H9 (cell line): ENCODE results near the gene RFTN2. TPM values are rescaled to one million over a fixed set of nuclear protein-coding genes. Genes with fewer than 3 reads are reported as not detected.

Experiments used
- DNase-seq: peaks from one replicate; pipeline ENCODE4 v3.0.0-alpha.2; 2017
- H2AFZ ChIP-seq: one replicate; pipeline ENCODE4 v1.6.1; 2013; ENCODE audit warnings: mild to moderate bottlenecking, low read length, control low read depth, moderate library complexity
- H2AK5ac ChIP-seq: 2 replicates; pipeline ENCODE4 v1.6.1; 2013; ENCODE audit warnings: low read length, control low read depth, mixed read lengths; ENCODE audit not compliant: insufficient read length
- H2BK120ac ChIP-seq: one replicate; pipeline ENCODE4 v1.6.1; 2013; ENCODE audit warnings: low read depth, mild to moderate bottlenecking, low read length, control low read depth, inconsistent platforms; ENCODE audit not compliant: poor library complexity, severe bottlenecking
- H2BK12ac ChIP-seq: 2 replicates; pipeline ENCODE4 v1.6.1; 2013; ENCODE audit warnings: low read length, control low read depth, mixed read lengths, low read depth; ENCODE audit not compliant: insufficient read length
- H2BK15ac ChIP-seq: 2 replicates; pipeline ENCODE4 v1.6.1; 2013; ENCODE audit warnings: low read depth, low read length, control low read depth
- H2BK20ac ChIP-seq: one replicate; pipeline ENCODE4 v1.6.1; 2013; ENCODE audit warnings: low read depth, mild to moderate bottlenecking, low read length, control low read depth, inconsistent platforms; ENCODE audit not compliant: poor library complexity, severe bottlenecking
- H2BK5ac ChIP-seq: 2 replicates; pipeline ENCODE4 v1.6.1; 2013; ENCODE audit warnings: low read length, control low read depth, mixed read lengths; ENCODE audit not compliant: insufficient read length
- H3K14ac ChIP-seq: 2 replicates; pipeline ENCODE4 v1.6.1; 2013; ENCODE audit warnings: low read length, control low read depth; ENCODE audit not compliant: insufficient read depth
- H3K18ac ChIP-seq: 2 replicates; pipeline ENCODE4 v1.6.1; 2013; ENCODE audit warnings: low read depth, mild to moderate bottlenecking, mixed read lengths, low read length, control low read depth; ENCODE audit not compliant: insufficient read length
- H3K23ac ChIP-seq: 2 replicates; pipeline ENCODE4 v1.6.1; 2013; ENCODE audit warnings: low read length, control low read depth, mixed read lengths, low read depth; ENCODE audit not compliant: insufficient read length
- H3K23me2 ChIP-seq: 2 replicates; pipeline ENCODE4 v1.6.1; 2013; ENCODE audit warnings: low read depth, mild to moderate bottlenecking, mixed read lengths, low read length, control low read depth; ENCODE audit not compliant: insufficient read length, poor library complexity, severe bottlenecking
- H3K27ac ChIP-seq: 2 replicates; pipeline ENCODE4 v1.5.1; 2013; ENCODE audit warnings: low read length, control low read depth, mixed read lengths, low read depth; ENCODE audit not compliant: insufficient read length
- H3K27me3 ChIP-seq: 2 replicates; pipeline ENCODE4 v1.6.1; 2013; ENCODE audit warnings: low read length, control low read depth, inconsistent platforms; ENCODE audit not compliant: insufficient read depth
- H3K4ac ChIP-seq: 2 replicates; pipeline ENCODE4 v1.6.1; 2013; ENCODE audit warnings: low read depth, mild to moderate bottlenecking, control low read depth, inconsistent platforms, low read length, moderate library complexity
- H3K4me1 ChIP-seq: 2 replicates; pipeline ENCODE4 v1.6.1; 2013; ENCODE audit warnings: low read length, control low read depth, inconsistent platforms; ENCODE audit not compliant: insufficient read depth
- H3K4me2 ChIP-seq: 2 replicates; pipeline ENCODE4 v1.6.1; 2013; ENCODE audit warnings: low read length, control low read depth, mixed read lengths; ENCODE audit not compliant: insufficient read length, insufficient read depth
- H3K56ac ChIP-seq: 2 replicates; pipeline ENCODE4 v1.6.1; 2013; ENCODE audit warnings: low read depth, mild to moderate bottlenecking, mixed read lengths, low read length, control low read depth; ENCODE audit not compliant: insufficient read length
- H3K79me1 ChIP-seq: 2 replicates; pipeline ENCODE4 v1.6.1; 2013; ENCODE audit warnings: low read depth, mild to moderate bottlenecking, moderate library complexity, low read length, control low read depth, inconsistent platforms; ENCODE audit not compliant: insufficient read depth, poor library complexity, severe bottlenecking
- H3K79me2 ChIP-seq: 2 replicates; pipeline ENCODE4 v1.6.1; 2013; ENCODE audit warnings: low read length, control low read depth, inconsistent platforms; ENCODE audit not compliant: insufficient read depth
- H3K9ac ChIP-seq: 2 replicates; pipeline ENCODE4 v1.6.1; 2013; ENCODE audit warnings: low read length, control low read depth, mixed read lengths; ENCODE audit not compliant: insufficient read length; ENCODE audit errors: extremely low read depth
- H3K9me3 ChIP-seq: one replicate; pipeline ENCODE4 v1.6.1; 2013; ENCODE audit warnings: low read depth, low read length, inconsistent platforms; ENCODE audit not compliant: control insufficient read depth
- H3T11ph ChIP-seq: one replicate; pipeline ENCODE4 v1.6.1; 2013; ENCODE audit warnings: mild to moderate bottlenecking, low read length, control low read depth, inconsistent platforms
- H4K20me1 ChIP-seq: one replicate; pipeline ENCODE4 v1.6.1; 2013; ENCODE audit not compliant: control insufficient read depth, insufficient read length, insufficient read depth
- H4K5ac ChIP-seq: 2 replicates; pipeline ENCODE4 v1.6.1; 2013; ENCODE audit warnings: low read depth, mild to moderate bottlenecking, mixed read lengths, low read length, control low read depth; ENCODE audit not compliant: insufficient read length
- H4K8ac ChIP-seq: replicated peaks from 2 replicates; pipeline ENCODE4 v1.6.1; 2013; ENCODE audit warnings: low read length, control low read depth, mixed read lengths, low read depth; ENCODE audit not compliant: insufficient read length
- H4K91ac ChIP-seq: 2 replicates; pipeline ENCODE4 v1.6.1; 2013; ENCODE audit warnings: low read depth, mild to moderate bottlenecking, moderate library complexity, mixed read lengths, low read length, control low read depth; ENCODE audit not compliant: insufficient read length
- H3K27ac Mint-ChIP-seq, 3 experiments: 2 replicates in 2 of 3; 3 replicates in 1 of 3; pipeline ENCODE4 v1.8.0; 2020 to 2021; ENCODE audit warnings: mixed read lengths in 3 of 3, mild to moderate bottlenecking in 1 of 3, moderate library complexity in 1 of 3
- H3K27me3 Mint-ChIP-seq: 2 replicates; pipeline ENCODE4 v1.8.0; 2021; ENCODE audit warnings: low read depth, mild to moderate bottlenecking, moderate library complexity, mixed read lengths
- H3K36me3 Mint-ChIP-seq, 3 experiments: 2 replicates in 2 of 3; 3 replicates in 1 of 3; pipeline ENCODE4 v1.8.0; 2020 to 2021; ENCODE audit warnings: low read depth in 3 of 3, mixed read lengths in 3 of 3; ENCODE audit not compliant: insufficient read depth in 1 of 3
- H3K4me1 Mint-ChIP-seq, 2 experiments: 2 replicates each; pipeline ENCODE4 v1.8.0; 2020; ENCODE audit warnings: mixed read lengths in 2 of 2
- H3K4me3 Mint-ChIP-seq, 2 experiments: 2 replicates in 1 of 2; 3 replicates in 1 of 2; pipeline ENCODE4 v1.8.0; 2020 to 2021; ENCODE audit warnings: mild to moderate bottlenecking in 2 of 2, mixed read lengths in 2 of 2, moderate library complexity in 1 of 2
- H3K9me3 Mint-ChIP-seq, 2 experiments: 2 replicates in 1 of 2; 3 replicates in 1 of 2; pipeline ENCODE4 v1.8.0; 2020; ENCODE audit warnings: mild to moderate bottlenecking in 2 of 2, mixed read lengths in 2 of 2, moderate library complexity in 1 of 2
- total RNA-seq: library from RNA; stranded (reverse); gene quantifications from 2 replicates; pipeline ENCODE4 v1.2.1, GENCODE V29; 2021
- TF ChIP-seq, protein P1 (sequence below): fragments of 200-600 bp; sonication (generic); conservative IDR thresholded peaks from 3 replicates; pipeline ENCODE4 v1.8.0; 2021; ENCODE audit warnings: antibody characterized with exemption, mild to moderate bottlenecking

The RFTN2 gene
- total RNA-seq, 1 experiment from 2014 or later = 0.28 TPM

DNA sequence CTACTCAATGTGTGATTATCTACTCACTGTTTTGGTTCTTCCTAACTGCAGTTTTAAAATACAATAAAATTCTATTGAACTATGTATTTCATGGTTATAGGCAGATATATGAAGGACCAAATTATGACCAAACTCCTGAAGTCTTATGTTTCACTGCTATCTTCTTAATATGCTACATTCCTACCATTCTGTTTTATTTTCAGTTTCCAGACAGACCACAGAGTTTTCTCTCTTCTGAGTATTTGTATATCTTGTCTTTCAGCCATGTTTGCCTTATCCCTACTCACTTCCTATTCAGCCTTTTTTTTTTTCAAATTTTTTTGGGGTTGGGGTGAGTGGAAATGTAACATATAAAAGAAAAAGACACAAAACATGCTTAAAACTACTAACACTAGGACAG is 6.3 kb downstream of the RFTN2 start:
- Histone ChIP-seq H3K79me1 (no peaks in the 10 kb centered on the region), H3K4me2 (no peak overlapping the region), H3K14ac (no peak overlapping the region), H2AK5ac (no peak overlapping the region), H2BK12ac (no peak overlapping the region), H3T11ph (no peak overlapping the region), H3K9me3 (no peaks in the 10 kb centered on the region), H2BK20ac (no peak overlapping the region), H3K27ac (no peak overlapping the region), H4K91ac (no peak overlapping the region), H4K5ac (no peak overlapping the region), H3K56ac (no peak overlapping the region), H3K9ac (no peak overlapping the region), H4K8ac (no peak overlapping the region), H2AFZ (no peak overlapping the region), H3K18ac (no peak overlapping the region), H3K23ac (no peak overlapping the region), H3K23me2 (no peaks in the 10 kb centered on the region), H2BK5ac (no peak overlapping the region), H3K4ac (no peak overlapping the region), H4K20me1 (no peaks in the 10 kb centered on the region), H2BK15ac (no peak overlapping the region), H2BK120ac (no peak overlapping the region), H3K4me1 (no peaks in the 10 kb centered on the region; the same call in 1 of the 2 replicates), H3K79me2 (no peaks in the 10 kb centered on the region), H3K27me3 (no peaks in the 10 kb centered on the region)
- Mint-ChIP-seq H3K4me1 (peaks cover 27 to 32% of the 10 kb centered on the region in 2 experiments), H3K27me3 (no peaks in the 10 kb centered on the region), H3K36me3 (peaks cover 14 to 32% (median 32%) of the 10 kb centered on the region in 3 experiments), H3K9me3 (peaks cover 21 to 29% of the 10 kb centered on the region in 2 experiments), H3K27ac (no peak overlapping the region; a peak in 1 of 7 replicates), H3K4me3 (no peak overlapping the region)
- DNase-seq = no peak
- TF ChIP-seq, protein P1, sequence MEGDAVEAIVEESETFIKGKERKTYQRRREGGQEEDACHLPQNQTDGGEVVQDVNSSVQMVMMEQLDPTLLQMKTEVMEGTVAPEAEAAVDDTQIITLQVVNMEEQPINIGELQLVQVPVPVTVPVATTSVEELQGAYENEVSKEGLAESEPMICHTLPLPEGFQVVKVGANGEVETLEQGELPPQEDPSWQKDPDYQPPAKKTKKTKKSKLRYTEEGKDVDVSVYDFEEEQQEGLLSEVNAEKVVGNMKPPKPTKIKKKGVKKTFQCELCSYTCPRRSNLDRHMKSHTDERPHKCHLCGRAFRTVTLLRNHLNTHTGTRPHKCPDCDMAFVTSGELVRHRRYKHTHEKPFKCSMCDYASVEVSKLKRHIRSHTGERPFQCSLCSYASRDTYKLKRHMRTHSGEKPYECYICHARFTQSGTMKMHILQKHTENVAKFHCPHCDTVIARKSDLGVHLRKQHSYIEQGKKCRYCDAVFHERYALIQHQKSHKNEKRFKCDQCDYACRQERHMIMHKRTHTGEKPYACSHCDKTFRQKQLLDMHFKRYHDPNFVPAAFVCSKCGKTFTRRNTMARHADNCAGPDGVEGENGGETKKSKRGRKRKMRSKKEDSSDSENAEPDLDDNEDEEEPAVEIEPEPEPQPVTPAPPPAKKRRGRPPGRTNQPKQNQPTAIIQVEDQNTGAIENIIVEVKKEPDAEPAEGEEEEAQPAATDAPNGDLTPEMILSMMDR = no peak
